ENCODE results near the gene CREG2. TPM values are rescaled to one million over a fixed set of nuclear protein-coding genes. Genes with fewer than 3 reads are reported as not detected.
"Not testable (repeated sequence)": the region's sequence is repeated elsewhere in the genome, so short reads cannot be mapped to it uniquely, and the experiment has no call there.

CREG2 gene
- total RNA-seq, 2 experiments from 2014 or later: not detected

GRCh38 chr2:101356521-101356920 lies 30.8 kb downstream of the CREG2 start:
- peaks cover 14% of the 10 kb centered on the region for H3K4me1 Mint-ChIP-seq
- ChIA-PET POLR2A (no interaction called here), CTCF (no interaction called here)
- DNase-seq (no peak), ATAC-seq (no peak)
- intact Hi-C loops (cut with DNase I, micrococcal nuclease): no loop called here
- no peaks in the 10 kb centered on the region for H3K36me3 Mint-ChIP-seq (ENCODE audit: low read depth)
- no peaks in the 10 kb centered on the region for H3K27me3 Mint-ChIP-seq
- no peaks in the 10 kb centered on the region for H3K9me3 Mint-ChIP-seq (ENCODE audit: low read depth)
- H3K27ac Mint-ChIP-seq: no peak overlapping the region
- no peak overlapping the region for H3K4me3 Mint-ChIP-seq

- ChIA-PET POLR2A (no interaction called here), CTCF (interaction anchor here (0.6 to 1.6 kb wide), 2 partner anchors 14 to 88 kb away, joined by 3 to 4 read pairs; no protein-coding TSS in a partner anchor)
- intact Hi-C loops (cut with DNase I, micrococcal nuclease): no loop called here
- ATAC-seq (no peak), DNase-seq (no peak)
- no peak overlapping the region for H3K4me3 Mint-ChIP-seq
- H3K4me1 Mint-ChIP-seq: peaks cover 10% of the 10 kb centered on the region
- H3K9me3 Mint-ChIP-seq (ENCODE audit: low read depth): no peaks in the 10 kb centered on the region
- no peaks in the 10 kb centered on the region for H3K36me3 Mint-ChIP-seq (ENCODE audit: low read depth)
- H3K27me3 Mint-ChIP-seq: no peaks in the 10 kb centered on the region
- no peak overlapping the region for H3K27ac Mint-ChIP-seq
Measured at GRCh38 chr2:101356055-101356454, 31.2 kb downstream of the CREG2 start.

- CTCF ChIA-PET: interaction anchor here (0.6 to 1.6 kb wide), 2 partner anchors 14 to 88 kb away, joined by 3 to 4 read pairs; no protein-coding TSS in a partner anchor
- Mint-ChIP-seq H3K9me3 (ENCODE audit: low read depth) (no peaks in the 10 kb centered on the region), H3K4me3 (no peak overlapping the region), H3K36me3 (ENCODE audit: low read depth) (no peaks in the 10 kb centered on the region), H3K27me3 (no peaks in the 10 kb centered on the region), H3K27ac (no peak overlapping the region), H3K4me1 (peaks cover 10% of the 10 kb centered on the region)
- DNase-seq: no peak
- intact Hi-C loops (cut with DNase I, micrococcal nuclease): no loop called here
- ATAC-seq: no peak
- POLR2A ChIA-PET: no interaction called here
Measured at GRCh38 chr2:101355401-101356054, 31.8 kb downstream of the CREG2 start.

GRCh38 chr2:101354420-101355311 lies 32.6 kb downstream of the CREG2 start:
- no peak overlapping the region for H3K27ac Mint-ChIP-seq
- ATAC-seq: no peak
- POLR2A ChIA-PET: no interaction called here
- DNase-seq: no peak
- H3K9me3 Mint-ChIP-seq (ENCODE audit: low read depth): no peaks in the 10 kb centered on the region
- no peaks in the 10 kb centered on the region for H3K36me3 Mint-ChIP-seq (ENCODE audit: low read depth)
- no peak overlapping the region for H3K4me3 Mint-ChIP-seq
- H3K4me1 Mint-ChIP-seq: peaks cover 5% of the 10 kb centered on the region
- intact Hi-C loops (cut with DNase I, micrococcal nuclease): no loop called here
- CTCF ChIA-PET: interaction anchor here (1.6 kb wide), 1 partner anchor 13 kb away, joined by 4 read pairs; no protein-coding TSS in a partner anchor
- no peaks in the 10 kb centered on the region for H3K27me3 Mint-ChIP-seq

- not testable (repeated sequence) for H3K4me1 Mint-ChIP-seq
Measured at GRCh38 chr2:101352631-101353030, 34.7 kb downstream of the CREG2 start.

GRCh38 chr2:101351207-101351606 lies 36.1 kb downstream of the CREG2 start:
- DNase-seq (no peak), ATAC-seq (no peak)
- intact Hi-C loops (cut with DNase I, micrococcal nuclease): no loop called here
- Mint-ChIP-seq H3K27me3 (no peaks in the 10 kb centered on the region), H3K9me3 (ENCODE audit: low read depth) (no peaks in the 10 kb centered on the region), H3K36me3 (ENCODE audit: low read depth) (no peaks in the 10 kb centered on the region), H3K27ac (no peak overlapping the region), H3K4me3 (no peak overlapping the region), H3K4me1 (peaks cover 5% of the 10 kb centered on the region)
- ChIA-PET POLR2A (no interaction called here), CTCF (interaction anchor here (0.5 to 3.9 kb wide), 3 partner anchors 10 to 63 kb away, joined by 3 to 18 read pairs (median 18); partner anchors contain the start of gene CREG2)

More at GRCh38 chr2:101352631-101353030, 34.7 kb downstream of the CREG2 start:
- H3K27ac Mint-ChIP-seq; DNase-seq; H3K27me3 Mint-ChIP-seq; H3K9me3 Mint-ChIP-seq (ENCODE audit: low read depth); H3K4me3 Mint-ChIP-seq; POLR2A ChIA-PET; ATAC-seq; H3K36me3 Mint-ChIP-seq (ENCODE audit: low read depth); intact Hi-C loops (cut with DNase I, micrococcal nuclease): not testable (repeated sequence)
- CTCF ChIA-PET: interaction anchor here (0.5 to 1.4 kb wide), 3 partner anchors 10 to 1075 kb away, joined by 3 to 12 read pairs (median 4); no protein-coding TSS in a partner anchor

GRCh38 chr2:101349893-101350662 lies 37.2 kb downstream of the CREG2 start:
- Mint-ChIP-seq H3K36me3 (ENCODE audit: low read depth) (no peaks in the 10 kb centered on the region), H3K27me3 (no peaks in the 10 kb centered on the region), H3K4me1 (peaks cover 5% of the 10 kb centered on the region), H3K4me3 (no peak overlapping the region), H3K27ac (no peak overlapping the region), H3K9me3 (ENCODE audit: low read depth) (no peaks in the 10 kb centered on the region)
- DNase-seq (no peak), ATAC-seq (no peak)
- ChIA-PET POLR2A (interaction anchor here (0.7 kb wide), 2 partner anchors 95 to 443 kb away, joined by 3 to 5 read pairs; no protein-coding TSS in a partner anchor), CTCF (interaction anchor here (0.6 to 3.9 kb wide), 11 partner anchors 9 to 482 kb away, joined by 3 to 18 read pairs (median 4); partner anchors contain the start of gene CREG2)
- intact Hi-C loops (cut with DNase I, micrococcal nuclease): loop anchor here in 1 of 2 experiments (10.0 kb wide), 1 partner anchor 635 kb away; no protein-coding TSS in a partner anchor

GRCh38 chr2:101348883-101349282 lies 38.4 kb downstream of the CREG2 start:
- H3K36me3 Mint-ChIP-seq (ENCODE audit: low read depth): no peaks in the 10 kb centered on the region
- no peaks in the 10 kb centered on the region for H3K27me3 Mint-ChIP-seq
- no peak for ATAC-seq
- no peaks in the 10 kb centered on the region for H3K9me3 Mint-ChIP-seq (ENCODE audit: low read depth)
- ChIA-PET CTCF (interaction anchor here (0.6 to 3.9 kb wide), 10 partner anchors 8 to 984 kb away, joined by 3 to 18 read pairs (median 4); partner anchors contain the start of gene CREG2), POLR2A (no interaction called here)
- H3K27ac Mint-ChIP-seq: no peak overlapping the region
- peaks cover 5% of the 10 kb centered on the region for H3K4me1 Mint-ChIP-seq
- DNase-seq: no peak
- intact Hi-C loops (cut with DNase I, micrococcal nuclease): loop anchor here in 1 of 2 experiments (10.0 kb wide), 1 partner anchor 636 kb away; no protein-coding TSS in a partner anchor
- no peak overlapping the region for H3K4me3 Mint-ChIP-seq

GRCh38 chr2:101346909-101347308 lies 40.4 kb downstream of the CREG2 start:
- ChIA-PET CTCF (interaction anchor here (0.8 to 1.0 kb wide), 3 partner anchors 15 to 39 kb away, joined by 3 read pairs; no protein-coding TSS in a partner anchor), POLR2A (no interaction called here)
- ATAC-seq (no peak), DNase-seq (no peak)
- intact Hi-C loops (cut with DNase I, micrococcal nuclease): loop anchor here in 1 of 2 experiments (10.0 kb wide), 1 partner anchor 638 kb away; no protein-coding TSS in a partner anchor
- Mint-ChIP-seq H3K27ac (no peak overlapping the region), H3K4me1 (peaks cover 11% of the 10 kb centered on the region), H3K4me3 (no peak overlapping the region), H3K27me3 (no peaks in the 10 kb centered on the region), H3K36me3 (ENCODE audit: low read depth) (no peaks in the 10 kb centered on the region), H3K9me3 (ENCODE audit: low read depth) (no peaks in the 10 kb centered on the region)

GRCh38 chr2:101344137-101344536 lies 43.2 kb downstream of the CREG2 start:
- Mint-ChIP-seq H3K36me3 (ENCODE audit: low read depth) (no peaks in the 10 kb centered on the region), H3K4me3 (no peak overlapping the region), H3K4me1 (peaks cover 18% of the 10 kb centered on the region), H3K27ac (no peak overlapping the region), H3K27me3 (no peaks in the 10 kb centered on the region), H3K9me3 (ENCODE audit: low read depth) (no peaks in the 10 kb centered on the region)
- DNase-seq (no peak), ATAC-seq (no peak)
- ChIA-PET CTCF (no interaction called here), POLR2A (no interaction called here)
- intact Hi-C loops (cut with DNase I, micrococcal nuclease): loop anchor here (5.0 to 10.0 kb wide), 3 partner anchors 43 to 641 kb away; partner anchors contain the start of gene CREG2 (in 1 of the 2)

Data from activated CD4-positive, alpha-beta T cell treated with anti-CD3 and anti-CD28 coated beads for 36 hours (primary cell).